GM19438 (cell line): Measurements from ENCODE around the gene SLC11A2.
"Not testable (repeated sequence)": the region's sequence is repeated elsewhere in the genome, so short reads cannot be mapped to it uniquely, and the experiment has no call there.

Source experiments
- ATAC-seq: cut with Tn5 transposase; IDR thresholded peaks from one replicate; pipeline ENCODE4 v1.9.1; 2021; ENCODE audit warnings: low read depth; ENCODE audit not compliant: unreplicated experiment

Gene SLC11A2

DNA sequence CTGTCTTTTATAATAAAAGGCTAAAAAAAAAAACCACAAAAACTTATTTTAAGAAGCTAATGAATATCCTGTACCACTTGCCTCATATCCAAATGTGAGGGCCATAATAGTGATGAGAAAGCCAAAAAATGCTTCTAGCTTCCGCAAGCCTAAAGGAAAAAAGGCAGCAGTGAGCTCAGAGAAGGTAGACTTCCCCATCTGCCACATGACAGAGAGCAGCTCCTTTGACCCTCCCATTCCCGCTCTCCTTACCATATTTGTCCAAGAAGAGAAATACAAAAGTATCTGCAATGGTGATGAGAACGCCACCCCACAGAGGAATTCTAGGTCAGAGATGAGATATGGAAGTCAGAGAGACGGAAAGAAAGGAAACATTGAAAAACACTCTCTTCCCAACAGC, 27.1 kb downstream of the SLC11A2 start:
- no peak for ATAC-seq

DNA sequence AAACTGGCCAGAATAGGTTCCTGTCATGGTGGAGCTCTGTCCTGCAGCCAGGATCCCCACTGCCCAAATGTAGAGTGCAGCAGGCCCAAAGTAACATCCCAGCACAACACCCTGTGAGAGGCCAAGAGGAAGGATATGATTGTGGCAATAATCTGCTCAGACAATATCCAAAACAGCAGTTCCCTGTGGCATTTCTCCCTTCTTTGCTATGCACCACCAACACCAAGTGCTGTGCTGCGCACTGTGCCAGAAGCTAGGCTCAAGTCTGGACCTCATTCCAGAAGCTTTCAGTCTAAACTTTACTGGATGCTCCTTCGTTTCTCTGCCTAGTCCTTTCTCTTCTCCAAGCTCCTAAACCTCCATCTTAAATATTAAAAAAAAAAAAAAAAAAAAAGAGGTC, 33.4 kb downstream of the SLC11A2 start:
- ATAC-seq, result no peak

- no peak for ATAC-seq
These were observed 34.9 kb downstream of the SLC11A2 start for GRCh38 chr12:50991291-50991690.

- ATAC-seq, result no peak
These were observed 35.4 kb downstream of the SLC11A2 start for GRCh38 chr12:50990791-50991190.

- ATAC-seq, result no peak
These were observed 35.9 kb downstream of the SLC11A2 start for GRCh38 chr12:50990147-50990727.

DNA sequence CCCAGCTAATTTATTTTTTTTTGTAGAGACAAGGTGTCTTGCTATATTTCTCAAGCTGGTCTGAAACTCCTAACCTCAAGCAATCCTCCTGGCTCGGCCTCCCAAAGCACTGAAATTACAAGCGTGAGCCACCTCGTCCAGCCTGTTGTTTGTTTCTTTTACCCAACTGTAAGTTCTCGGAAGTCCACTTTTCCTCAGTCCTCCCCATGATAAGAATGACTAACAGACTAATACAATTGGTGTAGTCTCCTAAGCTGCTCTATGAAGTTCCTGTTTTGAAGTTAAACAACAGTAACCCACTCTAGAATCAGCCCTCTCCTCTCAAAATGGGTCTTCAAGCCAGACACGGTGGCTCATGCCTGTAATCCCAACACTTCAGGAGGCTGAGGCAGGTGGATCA, 37.3 kb downstream of the SLC11A2 start:
- ATAC-seq, result no peak

DNA sequence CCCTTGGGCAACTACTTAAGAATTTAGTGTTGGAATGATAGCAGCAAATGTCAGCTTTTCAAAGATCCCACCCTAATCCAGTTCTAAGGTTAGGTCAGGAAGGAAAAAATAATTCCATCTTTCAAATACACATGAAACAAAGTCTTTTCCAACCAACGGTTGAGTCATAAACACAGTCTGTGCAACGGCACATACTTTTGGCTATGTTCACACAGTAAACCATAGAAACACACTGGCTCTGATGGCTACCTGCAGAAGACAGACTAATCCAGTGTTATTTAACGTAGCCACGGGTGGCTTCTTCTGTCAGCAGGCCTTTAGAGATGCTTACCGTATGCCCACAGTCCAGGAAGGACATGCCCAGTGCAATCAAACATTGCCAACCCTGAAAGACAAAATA, 38.1 kb downstream of the SLC11A2 start:
- no peak for ATAC-seq

DNA sequence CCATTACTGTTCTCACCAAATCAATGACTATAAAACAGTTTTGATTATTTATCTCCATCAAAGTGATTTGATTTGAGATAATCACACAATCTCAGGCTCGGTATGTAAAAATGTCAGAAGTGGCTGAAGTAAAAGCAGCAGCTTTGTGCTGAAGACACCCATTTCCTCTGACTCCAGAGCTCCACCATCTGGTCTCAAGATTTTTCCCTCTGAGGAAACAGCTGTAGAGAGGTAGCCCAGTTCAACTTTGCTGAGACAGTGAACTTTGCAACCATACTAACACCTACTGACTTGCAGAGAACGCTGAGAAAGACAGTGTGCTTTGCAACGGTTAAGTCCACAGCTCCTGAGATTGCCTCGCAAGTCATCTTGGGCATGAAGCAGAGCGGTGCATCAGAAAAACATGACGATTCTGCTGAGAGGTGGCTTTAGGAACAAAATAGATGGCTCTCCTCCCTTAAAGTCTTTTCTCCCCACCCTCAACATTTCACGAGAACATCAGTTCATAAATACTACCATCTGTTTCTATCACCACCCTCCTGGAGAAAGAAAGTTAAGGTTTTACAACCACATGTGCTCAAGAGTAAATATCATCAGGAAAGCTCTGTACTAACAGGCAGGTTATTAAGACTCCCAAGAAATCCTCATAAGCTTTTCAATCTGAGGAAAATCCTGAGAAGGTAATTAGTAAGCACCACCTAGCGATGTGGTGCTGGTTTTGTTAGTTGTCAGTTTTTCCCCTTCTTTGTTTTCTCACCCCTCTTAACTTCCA, 39.0 kb downstream of the SLC11A2 start:
- no peak for ATAC-seq

- no peak for ATAC-seq
These were observed 40.9 kb downstream of the SLC11A2 start for GRCh38 chr12:50985322-50985721.

GRCh38 chr12:50984586-50985298, 41.4 kb downstream of the SLC11A2 start:
- ATAC-seq, result no peak

DNA sequence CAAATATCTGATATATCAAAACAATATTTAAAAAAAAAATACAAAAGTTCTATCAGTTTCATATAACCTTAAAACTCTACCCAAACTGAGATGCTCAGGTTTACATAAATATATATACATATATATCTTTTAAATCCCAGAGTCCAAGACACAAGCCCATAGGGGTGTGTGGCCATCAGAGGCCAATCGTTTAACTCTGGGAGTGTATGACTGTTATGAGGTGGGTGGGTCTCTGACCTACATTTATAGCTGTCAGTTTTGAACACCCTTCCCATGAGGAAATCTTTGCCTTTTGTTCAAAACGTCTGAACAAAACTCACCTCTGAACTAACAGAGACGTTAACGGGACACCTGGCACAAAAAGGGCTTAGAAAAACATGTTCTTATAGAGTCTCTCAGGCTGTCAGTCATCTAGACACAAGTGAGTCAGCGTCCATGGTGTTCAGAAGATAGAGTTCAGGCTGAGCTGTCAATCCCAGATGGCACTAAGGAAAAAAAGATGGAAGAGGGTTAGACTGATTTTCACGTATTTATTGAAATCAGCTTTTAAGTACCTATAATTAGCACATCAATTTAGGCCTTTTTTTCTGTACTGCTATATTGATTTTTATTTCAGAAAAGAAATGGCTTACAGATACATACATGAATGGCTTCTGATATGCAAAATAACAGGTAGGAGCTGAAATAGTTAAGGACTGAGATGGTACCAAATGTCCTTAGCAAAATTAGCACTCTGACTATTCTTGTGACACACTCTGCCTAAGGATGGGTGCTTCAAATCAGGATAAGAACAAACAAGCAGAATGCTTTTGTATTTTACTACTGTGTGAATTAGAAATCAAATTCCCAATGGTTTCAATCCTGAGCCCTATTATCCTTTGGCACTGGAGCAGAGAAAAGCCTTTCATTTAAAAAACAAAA, 44.6 kb downstream of the SLC11A2 start:
- ATAC-seq, result no peak

GRCh38 chr12:50980545-50980944, 45.6 kb downstream of the SLC11A2 start:
- ATAC-seq, result no peak

DNA sequence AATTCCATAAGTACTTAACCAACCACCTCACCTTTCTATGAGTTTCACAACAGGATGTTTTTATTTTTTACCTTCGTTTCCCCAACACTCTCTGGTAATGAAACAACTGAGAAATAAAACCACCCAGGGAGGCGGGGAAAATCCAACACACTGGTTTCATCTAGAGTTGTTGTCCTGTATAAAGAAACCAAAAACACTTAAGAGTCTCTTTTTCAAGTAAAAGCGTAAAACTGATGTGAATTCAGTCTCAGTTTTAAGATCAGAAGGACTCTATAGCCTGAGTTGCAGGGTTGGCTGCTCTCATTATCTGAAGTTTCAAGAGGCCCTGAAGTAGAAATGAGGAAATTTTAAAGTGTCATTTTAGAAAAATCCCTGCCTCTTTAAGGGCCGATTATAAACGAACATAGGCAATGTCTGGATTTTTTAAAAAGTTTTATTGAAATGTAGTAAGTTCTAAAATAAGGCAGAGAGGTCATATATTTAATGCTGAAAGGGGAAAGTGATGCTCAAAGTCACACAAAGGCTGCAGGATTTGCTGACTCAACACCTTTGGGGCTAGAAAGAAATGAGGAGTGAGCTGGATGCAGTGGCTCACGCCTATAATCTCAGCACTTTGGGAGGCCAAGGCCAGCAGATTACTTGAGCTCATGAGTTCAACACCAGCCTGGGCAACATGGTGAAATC, 46.7 kb downstream of the SLC11A2 start:
- no peak for ATAC-seq

DNA sequence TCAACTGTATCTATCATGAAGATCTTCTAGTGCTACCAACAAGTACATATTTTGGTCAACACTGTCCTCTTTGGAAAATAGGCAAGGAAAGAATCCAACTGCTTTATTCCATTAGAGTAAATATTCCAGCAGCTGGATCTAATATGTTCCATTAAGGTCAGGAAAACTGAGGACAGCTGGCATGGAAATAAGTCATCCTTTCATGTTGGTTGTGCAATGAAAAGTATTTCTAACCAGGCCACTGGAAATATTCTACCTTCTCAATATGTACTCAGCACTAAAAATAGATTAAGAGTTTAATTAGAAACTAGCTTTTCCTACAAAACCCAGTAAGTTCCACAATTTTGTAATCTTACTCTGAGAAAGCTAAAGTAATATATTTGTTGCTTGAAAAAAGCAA, 54.2 kb downstream of the SLC11A2 start:
- no peak for ATAC-seq

GRCh38 chr12:50964432-50964831, 61.8 kb downstream of the SLC11A2 start:
- no peak for ATAC-seq

DNA sequence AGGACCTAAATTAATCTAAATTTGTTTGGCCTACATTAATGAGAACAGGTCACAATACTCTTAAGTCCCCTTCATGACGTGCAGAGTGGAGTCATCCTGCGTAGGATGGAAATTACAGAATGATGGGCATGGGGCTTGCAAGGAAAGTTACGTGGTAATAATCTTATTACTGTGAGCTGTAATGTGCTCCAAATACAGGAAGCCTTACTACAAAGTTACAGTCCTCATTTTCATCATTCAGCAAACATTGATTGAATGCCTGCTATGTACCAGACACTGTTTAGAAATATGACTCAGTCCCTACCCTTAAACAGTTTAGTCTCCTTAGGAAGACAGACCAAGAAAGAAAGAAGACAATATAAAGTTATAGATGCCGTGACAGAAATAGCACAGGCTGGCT, 64.5 kb downstream of the SLC11A2 start:
- no peak for ATAC-seq

DNA sequence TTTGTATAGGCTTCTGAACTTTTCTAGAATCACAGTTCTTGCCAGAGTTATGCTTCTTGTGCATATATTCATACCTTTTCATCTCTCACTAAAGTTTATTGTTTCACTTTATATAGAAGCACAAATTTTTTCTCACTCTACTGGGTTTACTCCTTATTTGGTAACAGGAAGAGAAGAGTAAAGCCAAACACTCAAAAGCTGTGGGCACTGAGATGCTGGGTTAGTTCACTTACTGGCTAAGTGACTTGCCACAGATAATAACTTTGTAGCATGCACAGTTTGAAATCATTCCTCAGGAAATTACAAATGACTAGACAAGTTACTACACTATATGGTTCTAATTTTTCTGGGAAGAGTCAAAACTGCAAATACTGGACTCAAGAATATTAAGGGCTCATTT, 66.1 kb downstream of the SLC11A2 start:
- no peak for ATAC-seq

DNA sequence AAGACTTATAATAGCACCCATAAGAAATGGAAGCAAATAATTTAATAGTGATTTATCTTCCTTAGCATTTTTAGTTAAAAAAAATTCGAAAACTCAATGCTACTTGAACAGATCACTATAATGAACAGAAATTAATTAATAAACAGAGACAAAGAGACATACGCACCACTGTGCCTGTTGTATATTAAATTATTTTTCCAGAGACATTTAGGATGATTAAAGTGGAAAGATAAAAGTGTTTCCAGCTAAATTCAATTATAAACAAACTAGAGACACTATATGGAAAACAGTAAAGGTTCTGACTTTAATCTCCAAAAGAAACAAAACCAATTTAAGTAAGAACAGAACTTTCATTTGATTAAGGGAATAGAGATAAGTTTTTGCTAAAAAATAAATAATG, 70.5 kb downstream of the SLC11A2 start:
- no peak for ATAC-seq

- no peak for ATAC-seq
These were observed 70.9 kb downstream of the SLC11A2 start for GRCh38 chr12:50955288-50955687.

- not testable (repeated sequence) for ATAC-seq
These were observed 71.4 kb downstream of the SLC11A2 start for GRCh38 chr12:50954789-50955188.
